GM12874 (cell line): ENCODE data around the gene SLC13A2.

ENCODE experiments used
- TF ChIP-seq, protein P1 (sequence below): IDR thresholded peaks from 2 replicates; pipeline ENCODE4 v1.5.1; 2011; ENCODE audit warnings: low read depth, mild to moderate bottlenecking, control low read depth, low read length, moderate library complexity; ENCODE audit not compliant: insufficient read depth

Gene SLC13A2

DNA sequence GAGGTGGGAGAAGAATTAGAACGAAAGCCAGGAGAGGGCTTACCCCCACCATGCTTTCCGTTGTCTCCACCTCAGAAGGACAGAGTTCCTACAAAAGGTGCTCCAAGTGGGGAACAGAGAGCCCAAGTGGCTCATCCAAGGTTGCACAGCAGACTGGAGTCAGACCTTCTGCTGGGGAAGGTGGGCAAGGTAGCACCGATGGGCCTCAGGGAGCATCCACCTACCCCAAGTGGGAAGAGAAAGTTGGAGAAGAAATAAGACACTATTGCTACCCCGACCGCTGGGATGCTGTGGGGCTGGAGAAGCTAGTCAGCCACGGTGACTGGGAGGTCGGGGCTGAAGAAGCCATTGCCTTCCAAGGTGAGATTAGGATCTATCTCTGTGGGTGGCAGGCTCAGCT is 57.5 kb downstream of the SLC13A2 start:
- TF ChIP-seq, protein P1, sequence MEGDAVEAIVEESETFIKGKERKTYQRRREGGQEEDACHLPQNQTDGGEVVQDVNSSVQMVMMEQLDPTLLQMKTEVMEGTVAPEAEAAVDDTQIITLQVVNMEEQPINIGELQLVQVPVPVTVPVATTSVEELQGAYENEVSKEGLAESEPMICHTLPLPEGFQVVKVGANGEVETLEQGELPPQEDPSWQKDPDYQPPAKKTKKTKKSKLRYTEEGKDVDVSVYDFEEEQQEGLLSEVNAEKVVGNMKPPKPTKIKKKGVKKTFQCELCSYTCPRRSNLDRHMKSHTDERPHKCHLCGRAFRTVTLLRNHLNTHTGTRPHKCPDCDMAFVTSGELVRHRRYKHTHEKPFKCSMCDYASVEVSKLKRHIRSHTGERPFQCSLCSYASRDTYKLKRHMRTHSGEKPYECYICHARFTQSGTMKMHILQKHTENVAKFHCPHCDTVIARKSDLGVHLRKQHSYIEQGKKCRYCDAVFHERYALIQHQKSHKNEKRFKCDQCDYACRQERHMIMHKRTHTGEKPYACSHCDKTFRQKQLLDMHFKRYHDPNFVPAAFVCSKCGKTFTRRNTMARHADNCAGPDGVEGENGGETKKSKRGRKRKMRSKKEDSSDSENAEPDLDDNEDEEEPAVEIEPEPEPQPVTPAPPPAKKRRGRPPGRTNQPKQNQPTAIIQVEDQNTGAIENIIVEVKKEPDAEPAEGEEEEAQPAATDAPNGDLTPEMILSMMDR, result no peak

GRCh38 chr17:28532050-28532960 is 58.9 kb downstream of the SLC13A2 start:
- TF ChIP-seq, protein P1, result no peak

GRCh38 chr17:28533091-28533807 is 59.8 kb downstream of the SLC13A2 start:
- TF ChIP-seq, protein P1, result no peak

GRCh38 chr17:28534740-28535375 is 61.4 kb downstream of the SLC13A2 start:
- TF ChIP-seq, protein P1, result no peak

- TF ChIP-seq, protein P1, result no peak
Observed at GRCh38 chr17:28536532-28537218, 63.2 kb downstream of the SLC13A2 start.

- TF ChIP-seq, protein P1, result no peak
Observed at GRCh38 chr17:28537219-28537610, 63.8 kb downstream of the SLC13A2 start.

GRCh38 chr17:28538296-28538895 is 65.0 kb downstream of the SLC13A2 start:
- TF ChIP-seq, protein P1, result no peak
